H1 (cell line): ENCODE results near the gene CGB3. TPM values are rescaled to one million over a fixed set of nuclear protein-coding genes. Genes with fewer than 3 reads are reported as not detected.

Experiments used
- microRNA-seq, 2 experiments: library from miRNA; unstranded; fragments of <30 nt; microRNA quantifications; one replicate each; pipeline versions ENCODE4 to v1.2.0, GENCODE V29; 2016 to 2020; ENCODE audit warnings: borderline microRNAs expressed in 2 of 2, borderline number of aligned reads in 2 of 2, borderline replicate concordance in 1 of 2
- polyA plus RNA-seq, 7 experiments: library from polyadenylated mRNA; depleted of rRNA in 3 of 7; stranded (reverse) in 5 of 7; unstranded in 2 of 7; fragments of >200 nt in 5 of 7; fragments of 200-250 nt in 2 of 7; gene quantifications; 1 replicate in 5 of 7; 2 replicates in 1 of 7; 4 replicates in 1 of 7; pipeline versions ENCODE4 v1.2.1 to v1.2.3, GENCODE V29; 2011 to 2013; ENCODE audit warnings: missing spikeins in 2 of 7, mixed read lengths in 2 of 7
- small RNA-seq: library from polyadenylated mRNA; stranded (forward); fragments of <200 nt; extraction: miRNeasy Mini kit (QIAGEN cat#:217004); gene quantifications from one replicate; pipeline ENCODE3, GENCODE V24; 2013; ENCODE audit not compliant: insufficient read depth
- total RNA-seq: library from RNA; stranded (reverse); fragmentation: NEBNext Ultra II Directional; extraction: Animal tissue kit (Norgen Biotek cat#: 25700); gene quantifications from 2 replicates; pipeline ENCODE4 v1.2.1, GENCODE V29; 2021

CGB3 gene
- total and polyA plus RNA-seq, 2 of the 8 experiments (the other 6 are each of a cell fraction or from before 2014, with no cell fraction given), result not detected

Small RNA genes within 50 kb of the gene (microRNA-seq; reads per million reads assigned to microRNA genes)
- gene MIR6798, result 0 to 0.41 reads per million in 2 experiments

Small RNA genes within 50 kb of the gene (small RNA-seq; reads per million reads assigned to genes)
- gene MIR6798, result 2.2 reads per million, percentile 22 among the genes with 10 or more reads in this experiment

Other genes with a start within 250 kb of the CGB3 start
- 42.5 and 44.5 TPM in 2 replicates for gene BCAT2, start 213.3 kb downstream of the CGB3 start, total RNA-seq
- gene BCAT2, start 213.3 kb downstream of the CGB3 start, polyA plus RNA-seq (2011; rRNA removed), result 48.7 and 77.3 TPM in 2 replicates
- 8.4 and 9.7 TPM in 2 replicates for gene HSD17B14, start 187.8 kb downstream of the CGB3 start, total RNA-seq
- gene HSD17B14, start 187.8 kb downstream of the CGB3 start, polyA plus RNA-seq (2011; rRNA removed), result 25.5 and 32.7 TPM in 2 replicates
- 16.8 and 18.0 TPM in 2 replicates for gene PLEKHA4, start 155.7 kb downstream of the CGB3 start, total RNA-seq
- gene PLEKHA4, start 155.7 kb downstream of the CGB3 start, polyA plus RNA-seq (2011; rRNA removed), result 8.2 and 14.1 TPM in 2 replicates
- 12.8 and 14.0 TPM in 2 replicates for gene PPP1R15A, start 151.9 kb downstream of the CGB3 start, total RNA-seq
- gene PPP1R15A, start 151.9 kb downstream of the CGB3 start, polyA plus RNA-seq (2011; rRNA removed), result 4.1 and 8.6 TPM in 2 replicates
- gene TULP2, start 125.6 kb downstream of the CGB3 start, total RNA-seq, result 1.0 and 1.1 TPM in 2 replicates
- 0.95 and 1.8 TPM in 2 replicates for gene TULP2, start 125.6 kb downstream of the CGB3 start, polyA plus RNA-seq (2011; rRNA removed)
- 106 and 111 TPM in 2 replicates for gene NUCB1, start 124.0 kb downstream of the CGB3 start, total RNA-seq
- 121 and 178 TPM in 2 replicates for gene NUCB1, start 124.0 kb downstream of the CGB3 start, polyA plus RNA-seq (2011; rRNA removed)
- gene DHDH, start 90.6 kb downstream of the CGB3 start, total RNA-seq, result 2.2 and 2.7 TPM in 2 replicates
- gene DHDH, start 90.6 kb downstream of the CGB3 start, polyA plus RNA-seq (2011; rRNA removed), result 2.8 and 2.9 TPM in 2 replicates
- 257 and 295 TPM in 2 replicates for gene BAX, start 69.5 kb downstream of the CGB3 start, total RNA-seq
- gene BAX, start 69.5 kb downstream of the CGB3 start, polyA plus RNA-seq (2011; rRNA removed), result 346 and 750 TPM in 2 replicates
- gene FTL, start 59.0 kb downstream of the CGB3 start, total RNA-seq, result 1,751 and 1,764 TPM in 2 replicates
- 2,427 and 3,043 TPM in 2 replicates for gene FTL, start 59.0 kb downstream of the CGB3 start, polyA plus RNA-seq (2011; rRNA removed)
- 37.8 and 38.7 TPM in 2 replicates for gene GYS1, start 31.0 kb downstream of the CGB3 start, total RNA-seq
- gene GYS1, start 31.0 kb downstream of the CGB3 start, polyA plus RNA-seq (2011; rRNA removed), result 30.0 and 41.9 TPM in 2 replicates
- gene RUVBL2, start 30.4 kb downstream of the CGB3 start, total RNA-seq, result 152 and 160 TPM in 2 replicates
- gene RUVBL2, start 30.4 kb downstream of the CGB3 start, polyA plus RNA-seq (2011; rRNA removed), result 247 and 341 TPM in 2 replicates
- not detected in 2 replicates for gene LHB, start 7.2 kb downstream of the CGB3 start, total RNA-seq
- gene LHB, start 7.2 kb downstream of the CGB3 start, polyA plus RNA-seq (2011; rRNA removed), result 0.53 and 1.2 TPM in 2 replicates
- gene CGB2, start 7.6 kb upstream of the CGB3 start, total RNA-seq, result 0.71 TPM in 1 of 2 replicates, not detected in the other
- 3.2 and 3.9 TPM in 2 replicates for gene CGB2, start 7.6 kb upstream of the CGB3 start, polyA plus RNA-seq (2011; rRNA removed)
- gene CGB1, start 12.6 kb upstream of the CGB3 start, total RNA-seq, result not detected in 2 replicates
- 0.83 TPM in 1 of 2 replicates, not detected in the other for gene CGB1, start 12.6 kb upstream of the CGB3 start, polyA plus RNA-seq (2011; rRNA removed)
- 0.63 TPM in 1 of 2 replicates, not detected in the other for gene CGB5, start 19.5 kb upstream of the CGB3 start, total RNA-seq
- gene CGB5, start 19.5 kb upstream of the CGB3 start, polyA plus RNA-seq (2011; rRNA removed), result 0.68 and 0.83 TPM in 2 replicates
- gene CGB8, start 24.8 kb upstream of the CGB3 start, total RNA-seq, result 0.46 TPM in 1 of 2 replicates, not detected in the other
- gene CGB8, start 24.8 kb upstream of the CGB3 start, polyA plus RNA-seq (2011; rRNA removed), result 0.09 and 0.22 TPM in 2 replicates
- 0.52 and 1.2 TPM in 2 replicates for gene CGB7, start 33.4 kb upstream of the CGB3 start, total RNA-seq
- 2.2 and 3.8 TPM in 2 replicates for gene CGB7, start 33.4 kb upstream of the CGB3 start, polyA plus RNA-seq (2011; rRNA removed)
- 2.8 and 3.1 TPM in 2 replicates for gene NTF4, start 40.5 kb upstream of the CGB3 start, total RNA-seq
- 5.3 and 6.5 TPM in 2 replicates for gene NTF4, start 40.5 kb upstream of the CGB3 start, polyA plus RNA-seq (2011; rRNA removed)
- 0.10 and 0.17 TPM in 2 replicates for gene KCNA7, start 48.4 kb upstream of the CGB3 start, total RNA-seq
- 0.06 and 0.09 TPM in 2 replicates for gene KCNA7, start 48.4 kb upstream of the CGB3 start, polyA plus RNA-seq (2011; rRNA removed)
- 231 and 244 TPM in 2 replicates for gene SNRNP70, start 61.1 kb upstream of the CGB3 start, total RNA-seq
- gene SNRNP70, start 61.1 kb upstream of the CGB3 start, polyA plus RNA-seq (2011; rRNA removed), result 235 and 515 TPM in 2 replicates
- 4.1 and 4.2 TPM in 2 replicates for gene LIN7B, start 90.0 kb upstream of the CGB3 start, total RNA-seq
- gene LIN7B, start 90.0 kb upstream of the CGB3 start, polyA plus RNA-seq (2011; rRNA removed), result 4.1 and 6.0 TPM in 2 replicates
- gene C19orf73, start 94.8 kb upstream of the CGB3 start, total RNA-seq, result 1.2 and 2.5 TPM in 2 replicates
- 4.6 and 10.0 TPM in 2 replicates for gene C19orf73, start 94.8 kb upstream of the CGB3 start, polyA plus RNA-seq (2011; rRNA removed)
- gene PPFIA3, start 95.2 kb upstream of the CGB3 start, total RNA-seq, result 25.3 and 28.0 TPM in 2 replicates
- 15.9 and 28.8 TPM in 2 replicates for gene PPFIA3, start 95.2 kb upstream of the CGB3 start, polyA plus RNA-seq (2011; rRNA removed)
- gene HRC, start 131.1 kb upstream of the CGB3 start, total RNA-seq, result 1.8 and 2.3 TPM in 2 replicates
- gene HRC, start 131.1 kb upstream of the CGB3 start, polyA plus RNA-seq (2011; rRNA removed), result 2.6 and 6.8 TPM in 2 replicates
- 11.3 and 12.6 TPM in 2 replicates for gene TRPM4, start 133.5 kb upstream of the CGB3 start, total RNA-seq
- 13.3 and 21.5 TPM in 2 replicates for gene TRPM4, start 133.5 kb upstream of the CGB3 start, polyA plus RNA-seq (2011; rRNA removed)